ENCODE measurements around the gene COL5A2. TPM values are rescaled to one million over a fixed set of nuclear protein-coding genes. Genes with fewer than 3 reads are reported as not detected.

The COL5A2 gene
- total and polyA plus RNA-seq, 2 donors (not counting 3 experiments of a cell fraction or from before 2014, with no cell fraction given), result 47.4 to 123 TPM

DNA sequence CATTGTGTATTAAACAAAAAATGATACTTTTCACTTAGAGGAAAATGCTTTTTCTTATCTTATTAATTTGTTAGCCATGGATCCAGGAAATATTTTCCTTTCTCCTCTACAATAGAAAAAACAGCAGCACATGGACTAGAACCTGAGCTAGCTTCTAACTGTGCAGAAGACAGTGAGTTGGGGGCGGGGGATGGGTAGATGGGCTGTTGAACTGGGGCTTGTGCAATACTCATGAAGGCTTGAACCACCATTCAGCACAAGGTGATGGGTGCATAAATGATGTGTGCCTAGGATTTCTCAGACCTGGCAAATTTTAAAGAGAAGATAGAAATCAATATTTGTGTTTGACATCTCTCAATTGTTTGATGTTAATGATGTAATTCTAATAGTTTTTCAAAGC lies 42.0 kb downstream of the COL5A2 start:
- FAIRE-seq (no peak), DNase-seq (ENCODE audit: low read depth, low spot score) (no peak)
- Histone ChIP-seq H3K4me3 (replicated peaks in 1 of 3; ENCODE audit: insufficient read depth in 1 of 3, low read depth in 1 of 3, low read length in 3 of 3) (no peak overlapping the region), H2AFZ (ENCODE audit: low read depth, low read length) (no peak overlapping the region), H3K9ac (replicated peaks; ENCODE audit: extremely low read depth, insufficient read depth, low read length) (no peak overlapping the region), H3K4me1 (ENCODE audit: control insufficient read depth, extremely low read depth, insufficient read depth, low read length) (no peaks in the 10 kb centered on the region), H3K36me3 (ENCODE audit: control insufficient read depth in 2 of 2, extremely low read depth in 1 of 2, insufficient read depth in 2 of 2, low read length in 2 of 2) (no peaks in the 10 kb centered on the region), H4K20me1 (replicated peaks; ENCODE audit: control insufficient read depth, extremely low read depth, insufficient read depth, low read length) (no peaks in the 10 kb centered on the region), H3K9me1 (replicated peaks; ENCODE audit: control insufficient read depth, extremely low read depth, insufficient read depth, low read length) (no peaks in the 10 kb centered on the region), H3K4me2 (ENCODE audit: insufficient read depth, low read length) (no peak overlapping the region), H3K79me2 (ENCODE audit: control insufficient read depth, insufficient read depth, low read length) (peaks cover 10% of the 10 kb centered on the region), H3K27me3 (ENCODE audit: control insufficient read depth in 2 of 2, insufficient read depth in 2 of 2, low read length in 2 of 2) (no peaks in the 10 kb centered on the region), H3K9me3 (replicated peaks; ENCODE audit: control insufficient read depth, insufficient read depth, low read length) (no peaks in the 10 kb centered on the region), H3K27ac (ENCODE audit: insufficient read depth, low read depth, low read length) (no peak overlapping the region)
- TF ChIP-seq POLR2AphosphoS5 (IDR thresholded peaks at IDR 0.05; ENCODE audit: insufficient read depth, low read depth, low read length) (no peak), MYC (IDR thresholded peaks at IDR 0.05; ENCODE audit: low read depth, low read length) (no peak), GATA2 (IDR thresholded peaks at IDR 0.05; ENCODE audit: insufficient read depth, insufficient read length, low read depth, low read length) (no peak), FOS (IDR thresholded peaks at IDR 0.05; ENCODE audit: borderline replicate concordance, insufficient read depth, low read length) (no peak), POLR2A (IDR thresholded peaks at IDR 0.05; ENCODE audit: low read depth, low read length) (no peak), JUN (IDR thresholded peaks at IDR 0.05; ENCODE audit: borderline replicate concordance, insufficient read depth, insufficient read length, low read depth) (no peak), EZH2 (IDR thresholded peaks at IDR 0.05; ENCODE audit: borderline replicate concordance, low read depth, low read length, severe bottlenecking) (no peak), CTCF (IDR thresholded peaks at IDR 0.05; ENCODE audit: extremely low read depth in 1 of 2, insufficient read depth in 1 of 2, low read depth in 1 of 2, low read length in 2 of 2) (no peak)
- TF ChIP-seq, protein P1, sequence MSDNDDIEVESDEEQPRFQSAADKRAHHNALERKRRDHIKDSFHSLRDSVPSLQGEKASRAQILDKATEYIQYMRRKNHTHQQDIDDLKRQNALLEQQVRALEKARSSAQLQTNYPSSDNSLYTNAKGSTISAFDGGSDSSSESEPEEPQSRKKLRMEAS (IDR thresholded peaks at IDR 0.05; ENCODE audit: insufficient read depth, insufficient read length), result no peak
- CTCF ChIA-PET, result interaction anchor here (2.3 kb wide), 1 partner anchor 150 kb away, joined by 10 read pairs; no protein-coding TSS in a partner anchor
- POLR2A ChIA-PET, result no interaction called here
- no TSS peak for BruUV-seq (replicated peaks)
- intact Hi-C loops (cut with micrococcal nuclease) (no loop called here), dilution Hi-C loops (cut with MboI; ENCODE audit: extremely low pct_ligation_motif_present, low sequenced_read_pairs) (no loop called here)

All from endothelial cell of umbilical vein (primary cell).